Right kidney (tissue), 1 donor: ENCODE measurements around the gene RGS6.
A peak's percentile ranks its signal among the peaks of the same experiment; 100 is the strongest.

Source experiments
- DNase-seq: peaks from one replicate; pipeline ENCODE4 v3.0.0-alpha.2; 2016

RGS6 gene

GRCh38 chr14:72594099-72594901 lies 662.1 kb downstream of the RGS6 start:
- no peak for DNase-seq

- DNase-seq = no peak
Observed at GRCh38 chr14:72595152-72595862, 663.1 kb downstream of the RGS6 start.

- no peak for DNase-seq
Observed at GRCh38 chr14:72597252-72598233, 665.3 kb downstream of the RGS6 start.

GRCh38 chr14:72598306-72598705 lies 666.1 kb downstream of the RGS6 start:
- no peak for DNase-seq

- DNase-seq = peak; percentile 33
Observed at GRCh38 chr14:72599579-72600470, 667.6 kb downstream of the RGS6 start.

- DNase-seq = peak; percentile 32
Observed at GRCh38 chr14:72600551-72601330, 668.5 kb downstream of the RGS6 start.

GRCh38 chr14:72603639-72604038 lies 671.4 kb downstream of the RGS6 start:
- no peak for DNase-seq

GRCh38 chr14:72604133-72604532 lies 671.9 kb downstream of the RGS6 start:
- DNase-seq = no peak

GRCh38 chr14:72605096-72605920 lies 673.1 kb downstream of the RGS6 start:
- no peak for DNase-seq

GRCh38 chr14:72605921-72606220 lies 673.6 kb downstream of the RGS6 start:
- DNase-seq = no peak

- no peak for DNase-seq
Observed at GRCh38 chr14:72606879-72607278, 674.6 kb downstream of the RGS6 start.

GRCh38 chr14:72607386-72608130 lies 675.3 kb downstream of the RGS6 start:
- DNase-seq = no peak

- DNase-seq = no peak
Observed at GRCh38 chr14:72608391-72609204, 676.4 kb downstream of the RGS6 start.

GRCh38 chr14:72609205-72609916 lies 677.1 kb downstream of the RGS6 start:
- DNase-seq = no peak

GRCh38 chr14:72610096-72610830 lies 678.0 kb downstream of the RGS6 start:
- DNase-seq = no peak

- DNase-seq = no peak
Observed at GRCh38 chr14:72610831-72611200, 678.6 kb downstream of the RGS6 start.

GRCh38 chr14:72611506-72611905 lies 679.3 kb downstream of the RGS6 start:
- DNase-seq = no peak
